Motor neuron (in vitro differentiated cells): ENCODE measurements around the gene ARSG. TPM values are rescaled to one million over a fixed set of nuclear protein-coding genes. Genes with fewer than 3 reads are reported as not detected.

Experiments used
- ATAC-seq, 8 experiments: fragments of 200-7000 bp; cut with Tn5 transposase; replicated peaks in 6 of 8; 2 replicates each; pipeline ENCODE4 v1.8.0; 2021; ENCODE audit warnings: mild to moderate bottlenecking in 8 of 8, moderate library complexity in 8 of 8
- H3K27ac ChIP-seq, 2 donors: fragments of 250-450 bp; sonication (Bioruptor Pico); 2 replicates each; pipeline ENCODE4 v1.9.0; 2021; ENCODE audit warnings: antibody characterized with exemption in 2 of 2, mild to moderate bottlenecking in 2 of 2, moderate library complexity in 1 of 2
- H3K4me1 ChIP-seq, 2 donors: fragments of 250-450 bp; sonication (Bioruptor Pico); replicated peaks in 1 of 2; 2 replicates each; pipeline ENCODE4 v1.6.1; 2021; ENCODE audit warnings: antibody characterized with exemption in 2 of 2, mild to moderate bottlenecking in 2 of 2, moderate library complexity in 1 of 2
- H3K4me3 ChIP-seq, 5 donors: fragments of 250-450 bp; sonication (Bioruptor Pico); 2 replicates each; pipeline ENCODE4 v1.9.0; 2021; ENCODE audit warnings: antibody characterized with exemption in 5 of 5, mild to moderate bottlenecking in 5 of 5, moderate library complexity in 4 of 5
- WGBS, 10 experiments: fragments of 450-650 bp; shearing (Covaris generic); methylation state at CpG; one replicate each; pipeline ENCODE4 v1.0.0; 2022; 5-methylcytosine and 5-hydroxymethylcytosine counted together
- in situ Hi-C, 9 experiments: fragments of 400-800 bp; cut with MboI; loops; one replicate each; pipeline ENCODE4 v1.15.0; 2021; ENCODE audit warnings: low sequenced_read_pairs in 9 of 9, low pct_unique_long_range_greater_than_20kb in 2 of 9; ENCODE audit not compliant: unreplicated experiment in 9 of 9
- total RNA-seq, 8 experiments: library from RNA; unstranded; fragments of 300-600 nt; gene quantifications; 2 replicates each; pipeline versions ENCODE4 v1.2.3 to v1.2.4, GENCODE V29; 2022

ARSG gene
- total RNA-seq, 8 experiments from 2014 or later = 6.9 to 36.5 (median 12.6) TPM

GRCh38 chr17:68460146-68460545, 168.9 kb downstream of the ARSG start:
- ATAC-seq = no peak
- in situ Hi-C loops = loop anchor here in 4 of 9 experiments (25.0 kb wide), 3 partner anchors 198 to 302 kb away; no protein-coding TSS in a partner anchor
- Histone ChIP-seq H3K4me3 (no peak overlapping the region), H3K4me1 (peaks cover 23 to 44% of the 10 kb centered on the region in 2 donors), H3K27ac (peak overlapping the region in 1 of 2 donors; percentile 90)
- 35 to 100% (median 91%) methylated on average over 1 to 2 of the region's 2 CpGs; no CpG with 5 or more reads in 2 of the 10 experiments for WGBS, 10 experiments

GRCh38 chr17:68460715-68461114, 169.4 kb downstream of the ARSG start:
- no peak for ATAC-seq
- H3K4me3 ChIP-seq = no peak overlapping the region
- in situ Hi-C loops = loop anchor here in 4 of 9 experiments (25.0 kb wide), 3 partner anchors 198 to 302 kb away; no protein-coding TSS in a partner anchor
- peaks cover 19 to 42% of the 10 kb centered on the region in 2 donors for H3K4me1 ChIP-seq
- peak overlapping the region in 1 of 2 donors; percentile 90 for H3K27ac ChIP-seq

GRCh38 chr17:68461122-68461539, 169.8 kb downstream of the ARSG start:
- Histone ChIP-seq H3K4me1 (peaks cover 15 to 40% of the 10 kb centered on the region in 2 donors), H3K27ac (peak overlapping the region in 1 of 2 donors; percentile 90), H3K4me3 (no peak overlapping the region)
- in situ Hi-C loops = loop anchor here in 4 of 9 experiments (25.0 kb wide), 3 partner anchors 199 to 301 kb away; no protein-coding TSS in a partner anchor
- 57 to 100% (median 91%) methylated on average over 1 of the region's 1 CpG; no CpG with 5 or more reads in 3 of the 10 experiments for WGBS, 10 experiments
- ATAC-seq = no peak

GRCh38 chr17:68461589-68461988, 170.3 kb downstream of the ARSG start:
- Histone ChIP-seq H3K4me3 (no peak overlapping the region), H3K27ac (peak overlapping the region; percentile 2 to 90), H3K4me1 (peaks cover 14 to 40% of the 10 kb centered on the region in 2 donors)
- WGBS, 10 experiments = 14 to 54% (median 34%) methylated on average over 1 to 5 of the region's 5 CpGs; no CpG with 5 or more reads in 1 of the 10 experiments
- ATAC-seq = no peak
- in situ Hi-C loops = loop anchor here in 4 of 9 experiments (25.0 kb wide), 3 partner anchors 199 to 301 kb away; no protein-coding TSS in a partner anchor

GRCh38 chr17:68462381-68463210, 171.3 kb downstream of the ARSG start:
- Histone ChIP-seq H3K4me1 (peaks cover 14 to 40% of the 10 kb centered on the region in 2 donors), H3K4me3 (no peak overlapping the region), H3K27ac (peak overlapping the region in 1 of 2 donors; percentile 90)
- peak; percentile 73 to 90 (median 78) for ATAC-seq
- WGBS, 10 experiments = 10 to 82% (median 64%) methylated on average over 2 to 10 of the region's 15 CpGs
- in situ Hi-C loops = loop anchor here in 4 of 9 experiments (25.0 kb wide), 3 partner anchors 200 to 300 kb away; no protein-coding TSS in a partner anchor

GRCh38 chr17:68463211-68464019, 172.1 kb downstream of the ARSG start:
- ATAC-seq = no peak
- H3K4me1 ChIP-seq = peaks cover 14 to 37% of the 10 kb centered on the region in 2 donors
- WGBS, 10 experiments = 10 to 100% (median 44%) methylated on average over 2 to 5 of the region's 6 CpGs
- in situ Hi-C loops = loop anchor here in 4 of 9 experiments (25.0 kb wide), 3 partner anchors 201 to 301 kb away; no protein-coding TSS in a partner anchor
- H3K4me3 ChIP-seq = no peak overlapping the region
- H3K27ac ChIP-seq = no peak overlapping the region

GRCh38 chr17:68468334-68468733, 177.0 kb downstream of the ARSG start:
- in situ Hi-C loops = loop anchor here in 4 of 9 experiments (25.0 kb wide), 3 partner anchors 206 to 306 kb away; no protein-coding TSS in a partner anchor
- H3K4me1 ChIP-seq = peaks cover 0 to under 1% of the 10 kb centered on the region in 2 donors
- ATAC-seq = no peak
- 28 to 100% (median 62%) methylated on average over 2 to 5 of the region's 5 CpGs for WGBS, 10 experiments
- H3K4me3 ChIP-seq = no peak overlapping the region
- no peak overlapping the region for H3K27ac ChIP-seq

GRCh38 chr17:68468788-68469187, 177.5 kb downstream of the ARSG start:
- H3K27ac ChIP-seq = no peak overlapping the region
- H3K4me3 ChIP-seq = no peak overlapping the region
- 43 to 100% (median 75%) methylated on average over 1 of the region's 1 CpG; no CpG with 5 or more reads in 3 of the 10 experiments for WGBS, 10 experiments
- ATAC-seq = peak in 1 of 8 experiments; percentile 57
- in situ Hi-C loops = loop anchor here in 4 of 9 experiments (25.0 kb wide), 3 partner anchors 206 to 306 kb away; no protein-coding TSS in a partner anchor
- H3K4me1 ChIP-seq = no peaks in the 10 kb centered on the region

Other genes starting within 250 kb of the ARSG start
- gene AMZ2, start 43.5 kb upstream of the ARSG start, total RNA-seq = 100 to 1,000 TPM in 4 of 8 experiments, 10 to 100 TPM in 4; 60.9 to 114 (median 100) TPM
- gene SLC16A6, start 368 bp upstream of the ARSG start, total RNA-seq = 10 to 100 TPM in 4 of 8 experiments, 1 to 10 TPM in 4; 4.3 to 25.6 (median 9.7) TPM
- gene WIPI1, start 166.0 kb downstream of the ARSG start, total RNA-seq = 10 to 100 TPM; 11.7 to 82.8 (median 39.1) TPM
- 100 to 1,000 TPM; 137 to 310 (median 169) TPM for gene PRKAR1A, start 220.9 kb downstream of the ARSG start, total RNA-seq